Measurements from ENCODE around the gene BNIP3.
"Not testable (repeated sequence)": the region's sequence is repeated elsewhere in the genome, so short reads cannot be mapped to it uniquely, and the experiment has no call there.

BNIP3 gene

DNA sequence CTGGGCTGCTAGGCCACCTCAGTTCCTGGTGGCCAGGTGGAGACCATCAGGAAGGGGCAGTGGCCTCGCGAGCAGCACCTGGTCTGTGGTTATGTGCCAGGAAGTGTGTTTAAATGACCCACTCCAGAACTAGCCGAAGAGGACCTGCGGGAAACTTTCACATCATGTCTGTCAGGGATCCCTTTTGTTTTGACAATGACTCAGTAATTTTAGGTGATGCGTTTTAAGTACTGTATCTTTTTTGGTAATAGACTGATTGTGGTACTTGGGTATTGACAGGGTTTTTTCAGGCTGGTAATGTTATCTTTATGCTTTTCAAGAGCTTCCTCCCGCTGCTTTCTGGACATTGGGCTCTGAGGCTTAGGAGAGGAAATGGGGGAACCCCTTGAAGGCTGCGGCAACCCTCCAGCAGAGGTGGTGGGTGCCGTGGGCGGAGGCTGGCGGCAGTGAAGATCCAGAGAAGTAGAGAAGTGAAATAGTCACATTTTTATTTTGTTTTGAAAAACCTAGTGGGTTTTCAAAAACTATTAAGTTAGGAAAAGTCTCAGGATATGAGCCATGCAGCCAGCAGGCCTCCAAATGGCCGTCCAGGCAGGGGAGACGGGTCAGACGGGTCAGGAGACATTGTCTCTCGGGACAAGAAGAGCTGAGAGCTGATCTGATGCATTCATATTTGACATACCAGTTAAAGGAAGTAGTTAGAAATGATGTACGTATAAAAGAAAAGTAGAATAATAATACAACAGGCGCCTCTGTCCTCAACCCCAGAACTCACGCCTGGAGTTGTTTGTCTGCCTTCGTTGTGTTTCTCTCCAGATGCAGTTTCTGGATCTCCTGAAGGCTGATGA, 53.3 kb downstream of the BNIP3 start:
- no peak for FAIRE-seq

GRCh38 chr10:131926743-131927595, 54.8 kb downstream of the BNIP3 start:
- FAIRE-seq: no peak

DNA sequence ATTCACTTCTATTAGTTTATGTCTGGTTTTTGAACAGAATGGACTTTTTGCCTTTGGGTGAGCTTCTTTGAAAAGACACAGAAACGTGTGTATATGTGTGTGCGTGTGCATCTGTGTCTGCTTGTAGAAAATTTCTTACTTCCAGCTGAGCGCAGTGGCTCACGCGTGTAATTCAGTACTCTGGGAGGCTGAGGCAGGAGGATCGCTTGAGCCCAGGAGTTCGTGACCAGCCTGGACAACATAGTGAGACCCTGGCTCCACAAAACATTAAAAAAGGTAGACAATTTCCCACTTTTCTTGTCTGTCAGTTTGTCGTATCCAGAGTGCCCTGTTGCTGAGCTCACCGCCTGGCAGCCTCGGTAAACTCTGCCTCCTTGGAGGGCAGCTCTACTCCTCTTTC, 55.5 kb downstream of the BNIP3 start:
- FAIRE-seq: no peak

GRCh38 chr10:131925716-131926115, 56.0 kb downstream of the BNIP3 start:
- FAIRE-seq: no peak

- FAIRE-seq: no peak
These were observed 56.6 kb downstream of the BNIP3 start for GRCh38 chr10:131925011-131925649.

DNA sequence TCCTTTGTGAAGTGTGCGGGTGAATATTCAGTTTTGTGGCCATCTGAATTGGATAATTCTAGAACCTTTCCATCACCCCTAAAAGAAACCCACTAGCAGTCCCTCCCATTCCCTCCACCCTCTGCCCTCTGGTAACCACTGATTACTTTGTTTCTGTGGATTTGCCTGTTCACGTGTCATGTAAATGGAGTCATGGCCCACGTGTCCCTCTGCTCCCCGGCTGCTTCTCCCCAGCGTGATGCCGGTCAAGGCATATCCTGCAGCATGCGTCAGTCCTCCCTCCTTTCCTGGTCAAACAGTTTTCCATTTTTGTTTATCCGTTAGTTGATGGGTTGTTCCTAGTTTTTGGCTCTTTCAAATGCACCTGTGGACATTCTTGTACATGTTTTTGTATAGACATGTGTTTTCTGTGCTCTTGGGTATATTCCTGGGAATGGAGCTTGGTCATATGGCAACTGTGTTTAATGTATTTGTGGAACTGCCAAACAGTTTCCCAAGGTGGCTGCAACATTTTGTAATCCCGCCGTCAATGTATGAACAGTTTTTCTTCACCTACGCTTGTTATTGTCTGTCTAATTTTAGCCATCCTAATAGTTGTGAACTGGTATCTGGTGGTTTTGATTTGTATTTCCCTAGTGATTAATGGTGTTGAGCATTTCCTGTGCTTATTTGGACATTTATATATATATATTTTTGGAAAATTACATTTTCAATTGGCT, 58.5 kb downstream of the BNIP3 start:
- FAIRE-seq: no peak

DNA sequence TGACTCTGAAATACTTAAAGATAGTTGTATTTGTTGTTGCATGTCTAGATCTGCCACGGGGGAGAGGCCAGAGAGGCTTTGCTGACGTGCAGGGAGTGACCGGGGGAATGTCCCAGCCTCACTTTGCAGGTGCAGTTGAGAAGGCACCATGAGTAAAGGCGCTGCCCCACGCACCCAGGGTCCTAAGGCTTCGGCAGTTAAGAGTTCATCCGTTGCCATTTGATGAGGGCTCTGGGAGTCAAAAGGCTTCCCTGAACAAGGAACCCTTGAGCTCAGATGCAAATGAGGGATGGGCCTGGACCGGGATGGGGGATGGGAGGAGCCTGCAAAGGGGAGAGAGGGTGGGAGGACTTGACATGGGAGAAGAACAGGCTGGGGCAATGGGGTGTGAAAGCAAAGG, 60.5 kb downstream of the BNIP3 start:
- no peak for FAIRE-seq

DNA sequence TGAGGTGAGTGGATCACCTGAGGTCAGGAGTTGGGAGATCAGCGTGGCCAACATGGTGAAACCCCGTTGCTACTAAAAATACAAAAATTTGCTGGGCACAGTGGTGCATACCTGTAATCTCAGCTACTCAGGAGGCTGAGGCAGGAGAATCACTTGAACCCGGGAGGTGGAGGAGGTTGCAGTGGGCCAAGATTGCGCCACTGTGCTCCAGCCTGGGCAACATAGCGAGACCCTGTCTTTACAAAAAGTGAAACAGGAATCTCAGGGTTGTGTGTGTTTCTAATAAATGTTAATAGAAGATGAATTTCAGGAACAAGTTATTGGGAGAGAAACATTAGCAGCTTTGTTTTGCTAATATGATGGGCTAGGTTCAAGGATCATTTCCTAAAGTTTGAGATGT, 61.0 kb downstream of the BNIP3 start:
- FAIRE-seq: no peak

GRCh38 chr10:131920151-131920550, 61.6 kb downstream of the BNIP3 start:
- no peak for FAIRE-seq

GRCh38 chr10:131919461-131919860, 62.3 kb downstream of the BNIP3 start:
- FAIRE-seq: not testable (repeated sequence)
